Neural cell (in vitro differentiated cells): ENCODE measurements around the gene KCNAB2. TPM values are rescaled to one million over a fixed set of nuclear protein-coding genes. Genes with fewer than 3 reads are reported as not detected.

Experiments
- H2AFZ ChIP-seq: fragments of 200-600, 300-800 bp; sonication (generic), shearing (Covaris generic); 2 replicates; pipeline ENCODE4 v1.6.0; 2014; ENCODE audit warnings: low read depth, mild to moderate bottlenecking, antibody characterized with exemption, low read length, moderate library complexity
- H3F3A ChIP-seq: fragments of 200-600 bp; shearing (Covaris generic); 2 replicates; pipeline ENCODE4 v1.6.1; 2016; ENCODE audit warnings: mild to moderate bottlenecking, moderate library complexity, mixed read lengths, antibody characterized with exemption, low read length; ENCODE audit not compliant: insufficient read depth, poor library complexity, severe bottlenecking
- H3K27ac ChIP-seq: fragments of 200-600, 300-800 bp; sonication (generic), shearing (Covaris generic); 2 replicates; pipeline ENCODE4 v1.5.1; 2014; ENCODE audit warnings: mild to moderate bottlenecking, low read length, moderate library complexity
- H3K27me3 ChIP-seq: fragments of 300-800, 200-600 bp; sonication (generic), shearing (Covaris generic); 2 replicates; pipeline ENCODE4 v1.6.0; 2014; ENCODE audit warnings: mild to moderate bottlenecking, low read depth, low read length, moderate library complexity; ENCODE audit not compliant: insufficient read depth
- H3K36me3 ChIP-seq: fragments of 300-800, 200-600 bp; sonication (generic), shearing (Covaris generic); 2 replicates; pipeline ENCODE4 v1.5.1; 2014; ENCODE audit warnings: mild to moderate bottlenecking, antibody characterized with exemption, low read length, moderate library complexity; ENCODE audit not compliant: insufficient read depth
- H3K4me2 ChIP-seq: fragments of 300-800, 200-600 bp; sonication (generic), shearing (Covaris generic); 2 replicates; pipeline ENCODE4 v1.6.0; 2014; ENCODE audit warnings: mild to moderate bottlenecking, low read length
- H3K4me3 ChIP-seq: fragments of 300-800, 200-600 bp; sonication (generic), shearing (Covaris generic); 2 replicates; pipeline ENCODE4 v1.5.1; 2014; ENCODE audit warnings: mild to moderate bottlenecking, low read length, moderate library complexity
- H3K79me2 ChIP-seq: fragments of 200-600 bp; shearing (Covaris generic); replicated peaks from 2 replicates; pipeline ENCODE4 v1.6.0; 2014; ENCODE audit warnings: mild to moderate bottlenecking, low read length, moderate library complexity; ENCODE audit not compliant: insufficient read depth
- H3K9ac ChIP-seq: fragments of 300-800, 200-600 bp; sonication (generic), shearing (Covaris generic); 2 replicates; pipeline ENCODE4 v1.6.1; 2016; ENCODE audit warnings: mild to moderate bottlenecking, low read length, mixed read lengths
- H3K9me2 ChIP-seq: fragments of 200-600 bp; shearing (Covaris generic); 2 replicates; pipeline ENCODE4 v1.6.1; 2016; ENCODE audit warnings: mild to moderate bottlenecking, low read length, mixed read lengths; ENCODE audit not compliant: insufficient read depth
- H3K9me3 ChIP-seq: fragments of 200-600, 300-800 bp; sonication (generic), shearing (Covaris generic); 2 replicates; pipeline ENCODE4 v1.6.1; 2016; ENCODE audit warnings: mild to moderate bottlenecking, mixed run types, low read length, moderate library complexity, mixed read lengths
- H4K20me1 ChIP-seq: fragments of 200-600 bp; shearing (Covaris generic); 2 replicates; pipeline ENCODE4 v1.6.1; 2016; ENCODE audit warnings: mild to moderate bottlenecking, mixed run types; ENCODE audit not compliant: insufficient read depth
- CTCF ChIP-seq: fragments of 450-650 bp; IDR thresholded peaks from 2 replicates; pipeline ENCODE4 v1.5.1; 2014; ENCODE audit warnings: antibody characterized with exemption, mild to moderate bottlenecking, moderate library complexity; ENCODE audit not compliant: poor library complexity, severe bottlenecking
- EP300 ChIP-seq: fragments of 450-650 bp; conservative IDR thresholded peaks from 2 replicates; pipeline ENCODE4 v1.6.1; 2014; ENCODE audit warnings: antibody characterized with exemption, mild to moderate bottlenecking, moderate library complexity; ENCODE audit not compliant: poor library complexity, severe bottlenecking
- EZH2 ChIP-seq: fragments of 200-600, 300-800 bp; shearing (Covaris generic), sonication (generic); IDR thresholded peaks from 2 replicates; pipeline ENCODE4 v1.6.1; 2014; ENCODE audit warnings: antibody characterized with exemption, low read length, borderline replicate concordance, mild to moderate bottlenecking; ENCODE audit not compliant: insufficient read depth, poor library complexity, severe bottlenecking
- MXI1 ChIP-seq: fragments of 450-650 bp; conservative IDR thresholded peaks from 2 replicates; pipeline ENCODE4 v1.6.1; 2014; ENCODE audit warnings: antibody characterized with exemption, mild to moderate bottlenecking; ENCODE audit not compliant: poor library complexity, severe bottlenecking
- POLR2AphosphoS5 ChIP-seq: IDR thresholded peaks from 2 replicates; pipeline ENCODE4 v1.6.1; 2012
- RAD21 ChIP-seq: fragments of 450-650 bp; conservative IDR thresholded peaks from 2 replicates; pipeline ENCODE4 v1.6.1; 2014; ENCODE audit warnings: antibody characterized with exemption, mild to moderate bottlenecking, moderate library complexity
- SMC3 ChIP-seq: fragments of 450-650 bp; conservative IDR thresholded peaks from 2 replicates; pipeline ENCODE4 v1.6.1; 2014; ENCODE audit warnings: antibody characterized with exemption, mild to moderate bottlenecking, moderate library complexity; ENCODE audit not compliant: poor library complexity
- TAF1 ChIP-seq: IDR thresholded peaks from 2 replicates; pipeline ENCODE4 v1.6.1; 2012; ENCODE audit warnings: low read depth
- polyA plus RNA-seq: library from polyadenylated mRNA; depleted of rRNA; stranded (reverse); fragments of >200 nt; gene quantifications from 2 replicates; pipeline ENCODE4 v1.2.3, GENCODE V29; 2014
- TF ChIP-seq, protein P1 (sequence below): IDR thresholded peaks from 2 replicates; pipeline ENCODE4 v1.6.1; 2012; ENCODE audit warnings: borderline replicate concordance

The KCNAB2 gene
- polyA plus RNA-seq, 1 donor from 2014 or later = 11.7 TPM

DNA sequence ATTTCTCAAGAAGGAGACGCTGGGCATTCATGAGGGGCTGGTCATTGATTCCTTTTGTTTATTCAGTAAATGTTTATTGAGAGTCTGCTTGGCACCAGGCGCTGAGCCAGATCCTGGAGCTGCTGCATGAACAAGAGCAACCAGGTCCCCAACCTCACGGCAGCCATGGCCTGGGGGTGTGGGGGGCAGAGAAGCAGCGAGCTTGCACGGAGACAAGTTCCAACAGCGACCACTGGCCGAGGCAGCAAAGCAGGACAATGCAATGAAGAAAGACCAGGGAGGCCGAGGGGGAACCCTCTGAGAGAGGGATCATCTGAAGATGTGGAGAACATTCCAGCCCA is 7.5 kb downstream of the KCNAB2 start:
- no peak overlapping the region for H3K4me3 ChIP-seq
- no peaks in the 10 kb centered on the region for H3K9me2 ChIP-seq
- H3K79me2 ChIP-seq = no peaks in the 10 kb centered on the region
- no peaks in the 10 kb centered on the region for H3K36me3 ChIP-seq
- peak overlapping the region; percentile 32 for H3K9ac ChIP-seq
- no peaks in the 10 kb centered on the region for H3F3A ChIP-seq
- peak overlapping the region; percentile 47 for H3K27ac ChIP-seq
- H2AFZ ChIP-seq = peak overlapping the region; percentile 49
- H3K9me3 ChIP-seq = no peaks in the 10 kb centered on the region
- H3K27me3 ChIP-seq = no peaks in the 10 kb centered on the region
- H4K20me1 ChIP-seq = no peaks in the 10 kb centered on the region
- TF ChIP-seq SMC3 (peak; percentile 71), RAD21 (no peak), TAF1 (peak; percentile 61), CTCF (no peak), EZH2 (no peak)
- TF ChIP-seq, protein P1, sequence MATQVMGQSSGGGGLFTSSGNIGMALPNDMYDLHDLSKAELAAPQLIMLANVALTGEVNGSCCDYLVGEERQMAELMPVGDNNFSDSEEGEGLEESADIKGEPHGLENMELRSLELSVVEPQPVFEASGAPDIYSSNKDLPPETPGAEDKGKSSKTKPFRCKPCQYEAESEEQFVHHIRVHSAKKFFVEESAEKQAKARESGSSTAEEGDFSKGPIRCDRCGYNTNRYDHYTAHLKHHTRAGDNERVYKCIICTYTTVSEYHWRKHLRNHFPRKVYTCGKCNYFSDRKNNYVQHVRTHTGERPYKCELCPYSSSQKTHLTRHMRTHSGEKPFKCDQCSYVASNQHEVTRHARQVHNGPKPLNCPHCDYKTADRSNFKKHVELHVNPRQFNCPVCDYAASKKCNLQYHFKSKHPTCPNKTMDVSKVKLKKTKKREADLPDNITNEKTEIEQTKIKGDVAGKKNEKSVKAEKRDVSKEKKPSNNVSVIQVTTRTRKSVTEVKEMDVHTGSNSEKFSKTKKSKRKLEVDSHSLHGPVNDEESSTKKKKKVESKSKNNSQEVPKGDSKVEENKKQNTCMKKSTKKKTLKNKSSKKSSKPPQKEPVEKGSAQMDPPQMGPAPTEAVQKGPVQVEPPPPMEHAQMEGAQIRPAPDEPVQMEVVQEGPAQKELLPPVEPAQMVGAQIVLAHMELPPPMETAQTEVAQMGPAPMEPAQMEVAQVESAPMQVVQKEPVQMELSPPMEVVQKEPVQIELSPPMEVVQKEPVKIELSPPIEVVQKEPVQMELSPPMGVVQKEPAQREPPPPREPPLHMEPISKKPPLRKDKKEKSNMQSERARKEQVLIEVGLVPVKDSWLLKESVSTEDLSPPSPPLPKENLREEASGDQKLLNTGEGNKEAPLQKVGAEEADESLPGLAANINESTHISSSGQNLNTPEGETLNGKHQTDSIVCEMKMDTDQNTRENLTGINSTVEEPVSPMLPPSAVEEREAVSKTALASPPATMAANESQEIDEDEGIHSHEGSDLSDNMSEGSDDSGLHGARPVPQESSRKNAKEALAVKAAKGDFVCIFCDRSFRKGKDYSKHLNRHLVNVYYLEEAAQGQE = peak; percentile 16
- H3K4me2 ChIP-seq = no peak overlapping the region

GRCh38 chr1:6054596-6054995 is 8.9 kb downstream of the KCNAB2 start:
- Histone ChIP-seq H2AFZ (no peak overlapping the region), H3K27ac (no peak overlapping the region), H3K9me2 (no peaks in the 10 kb centered on the region), H3K9ac (no peak overlapping the region), H3K4me2 (no peak overlapping the region), H3K36me3 (no peaks in the 10 kb centered on the region), H4K20me1 (no peaks in the 10 kb centered on the region), H3K4me3 (no peak overlapping the region), H3K9me3 (no peaks in the 10 kb centered on the region), H3K27me3 (no peaks in the 10 kb centered on the region), H3F3A (no peaks in the 10 kb centered on the region), H3K79me2 (no peaks in the 10 kb centered on the region)
- TF ChIP-seq CTCF = no peak
- no peak for TF ChIP-seq EP300
- no peak for TF ChIP-seq POLR2AphosphoS5
- TF ChIP-seq, protein P1 = no peak
- TF ChIP-seq SMC3 = no peak
- TF ChIP-seq TAF1 = no peak
- no peak for TF ChIP-seq RAD21
- TF ChIP-seq EZH2 = no peak
- TF ChIP-seq MXI1 = no peak
